ENCODE data around the gene TUBA4B.
"Not testable (repeated sequence)": the region's sequence is repeated elsewhere in the genome, so short reads cannot be mapped to it uniquely, and the experiment has no call there.

TUBA4B gene

DNA sequence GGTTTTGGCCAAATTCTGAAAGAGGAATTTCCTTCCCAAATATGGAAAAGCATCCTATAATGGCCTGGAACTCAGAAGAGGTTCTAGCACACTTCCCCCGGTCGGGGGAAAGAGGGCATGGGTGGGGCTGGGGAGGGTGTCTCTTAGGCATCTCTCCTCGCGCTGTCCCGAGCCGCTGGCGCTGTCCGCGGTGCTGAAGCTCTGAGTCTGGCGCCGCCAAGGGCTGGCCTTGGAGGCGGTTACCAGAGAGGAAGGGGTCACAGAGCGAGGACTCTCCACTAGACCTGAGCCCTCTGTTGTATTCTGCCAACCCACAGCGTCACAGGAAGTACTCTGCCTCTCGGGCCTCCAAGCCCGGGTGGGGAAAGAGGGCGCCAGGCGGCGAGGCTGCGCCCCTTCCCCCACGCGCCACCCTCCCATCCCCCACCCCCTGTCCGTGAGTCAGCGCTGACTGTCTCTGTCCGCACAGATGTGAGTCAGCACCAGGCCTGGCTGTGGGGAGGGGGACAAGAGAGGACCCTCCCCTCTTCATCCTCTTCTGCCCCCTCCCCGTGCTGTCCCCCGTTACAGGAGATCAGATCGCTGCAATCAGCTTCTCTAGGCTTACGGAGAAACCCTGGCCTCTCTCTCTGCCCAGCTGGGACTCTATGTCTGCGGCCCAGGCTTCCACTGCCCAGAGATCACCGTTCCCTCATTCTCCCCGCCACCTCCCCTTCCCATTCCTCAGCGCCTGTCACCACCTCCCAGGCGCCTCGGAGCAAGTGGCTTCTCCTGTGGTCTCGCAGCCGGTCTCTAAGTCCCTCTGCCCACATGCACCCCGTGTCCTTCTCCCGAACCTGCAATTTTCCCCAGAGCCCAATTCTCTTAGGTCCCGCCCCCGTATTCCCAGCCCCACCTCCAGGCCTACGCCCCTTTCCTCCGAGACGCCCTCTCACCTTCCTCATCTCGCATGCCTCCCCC is 55.4 kb downstream of the TUBA4B start (continued):
- TF ChIP-seq, protein P1, sequence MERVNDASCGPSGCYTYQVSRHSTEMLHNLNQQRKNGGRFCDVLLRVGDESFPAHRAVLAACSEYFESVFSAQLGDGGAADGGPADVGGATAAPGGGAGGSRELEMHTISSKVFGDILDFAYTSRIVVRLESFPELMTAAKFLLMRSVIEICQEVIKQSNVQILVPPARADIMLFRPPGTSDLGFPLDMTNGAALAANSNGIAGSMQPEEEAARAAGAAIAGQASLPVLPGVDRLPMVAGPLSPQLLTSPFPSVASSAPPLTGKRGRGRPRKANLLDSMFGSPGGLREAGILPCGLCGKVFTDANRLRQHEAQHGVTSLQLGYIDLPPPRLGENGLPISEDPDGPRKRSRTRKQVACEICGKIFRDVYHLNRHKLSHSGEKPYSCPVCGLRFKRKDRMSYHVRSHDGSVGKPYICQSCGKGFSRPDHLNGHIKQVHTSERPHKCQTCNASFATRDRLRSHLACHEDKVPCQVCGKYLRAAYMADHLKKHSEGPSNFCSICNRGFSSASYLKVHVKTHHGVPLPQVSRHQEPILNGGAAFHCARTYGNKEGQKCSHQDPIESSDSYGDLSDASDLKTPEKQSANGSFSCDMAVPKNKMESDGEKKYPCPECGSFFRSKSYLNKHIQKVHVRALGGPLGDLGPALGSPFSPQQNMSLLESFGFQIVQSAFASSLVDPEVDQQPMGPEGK (CRISPR knock-in tag; IDR thresholded peaks at IDR 0.05; ENCODE audit: borderline replicate concordance): no peak
- TF ChIP-seq TCF4 (CRISPR knock-in tag; IDR thresholded peaks at IDR 0.05; ENCODE audit: borderline replicate concordance) (no peak), ZNF565 (CRISPR knock-in tag; conservative IDR thresholded peaks at IDR 0.05; ENCODE audit: low read depth) (no peak), SNAI2 (CRISPR knock-in tag; IDR thresholded peaks at IDR 0.05) (no peak), POU6F1 (CRISPR knock-in tag; IDR thresholded peaks at IDR 0.05; ENCODE audit: borderline replicate concordance, low read depth) (no peak)

DNA sequence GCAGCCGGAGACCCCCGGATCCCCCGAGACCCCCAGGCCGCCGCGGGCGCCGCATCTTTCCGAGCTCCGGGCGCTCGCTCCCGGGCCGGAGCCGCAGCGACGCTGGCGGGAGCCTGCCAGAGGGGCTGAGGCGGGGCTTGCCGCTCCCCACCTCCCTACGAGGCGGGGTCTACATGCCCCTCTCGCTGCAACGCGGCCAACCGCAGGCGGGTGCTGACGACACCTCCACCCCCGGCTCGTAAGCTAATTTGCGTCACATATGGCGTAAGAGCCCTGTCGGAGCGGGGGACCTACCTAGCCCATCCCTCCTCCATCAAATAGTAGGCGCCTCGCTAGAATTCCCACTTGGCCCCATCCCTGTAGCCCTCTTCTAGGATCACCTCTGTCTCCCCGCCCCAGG is 56.2 kb downstream of the TUBA4B start, which contains the start of gene PTPRN:
TSS of gene PTPRN (minus strand) at position 124 of the 400 bp plus-strand sequence. CDS start at position 55, 69 bp downstream.
- peak; percentile 37 for ATAC-seq
- TF ChIP-seq ZFP30 (CRISPR knock-in tag; IDR thresholded peaks at IDR 0.05) (no peak), ZFP3 (CRISPR knock-in tag; IDR thresholded peaks at IDR 0.05) (no peak), CSDC2 (CRISPR knock-in tag; IDR thresholded peaks at IDR 0.05) (no peak), TCF4 (CRISPR knock-in tag; IDR thresholded peaks at IDR 0.05; ENCODE audit: borderline replicate concordance) (no peak), PPARA (CRISPR knock-in tag; IDR thresholded peaks at IDR 0.05; ENCODE audit: borderline replicate concordance) (no peak)

DNA sequence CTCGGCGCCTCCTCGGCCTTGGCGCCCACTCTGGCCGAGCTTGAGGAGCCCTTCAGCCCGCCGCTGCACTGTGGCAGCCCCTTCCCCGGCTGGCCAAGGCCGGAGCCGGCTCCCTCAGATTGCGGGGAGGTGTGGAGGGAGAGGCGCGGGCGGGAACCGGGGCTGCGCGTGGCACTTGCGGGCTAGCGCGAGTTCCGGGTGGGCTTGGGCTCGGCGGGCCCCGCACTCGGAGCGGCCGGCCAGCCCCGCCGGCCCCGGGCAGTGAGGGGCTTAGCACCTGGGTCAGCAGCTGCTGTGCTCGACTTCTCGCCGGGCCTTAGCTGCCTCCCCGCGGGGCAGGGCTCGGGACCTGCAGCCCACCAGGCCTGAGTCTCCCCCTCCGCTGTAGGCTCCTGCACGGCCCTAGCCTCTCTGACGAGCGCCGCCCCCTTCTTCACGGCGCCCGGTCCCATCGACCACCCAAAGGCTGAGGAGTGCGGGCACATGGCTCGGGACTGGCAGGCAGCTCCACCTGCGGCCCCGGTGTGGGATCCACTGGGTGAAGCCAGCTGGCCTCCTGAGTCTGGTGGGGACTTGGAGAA is 59.7 kb downstream of the TUBA4B start:
- not testable (repeated sequence) for ATAC-seq

DNA sequence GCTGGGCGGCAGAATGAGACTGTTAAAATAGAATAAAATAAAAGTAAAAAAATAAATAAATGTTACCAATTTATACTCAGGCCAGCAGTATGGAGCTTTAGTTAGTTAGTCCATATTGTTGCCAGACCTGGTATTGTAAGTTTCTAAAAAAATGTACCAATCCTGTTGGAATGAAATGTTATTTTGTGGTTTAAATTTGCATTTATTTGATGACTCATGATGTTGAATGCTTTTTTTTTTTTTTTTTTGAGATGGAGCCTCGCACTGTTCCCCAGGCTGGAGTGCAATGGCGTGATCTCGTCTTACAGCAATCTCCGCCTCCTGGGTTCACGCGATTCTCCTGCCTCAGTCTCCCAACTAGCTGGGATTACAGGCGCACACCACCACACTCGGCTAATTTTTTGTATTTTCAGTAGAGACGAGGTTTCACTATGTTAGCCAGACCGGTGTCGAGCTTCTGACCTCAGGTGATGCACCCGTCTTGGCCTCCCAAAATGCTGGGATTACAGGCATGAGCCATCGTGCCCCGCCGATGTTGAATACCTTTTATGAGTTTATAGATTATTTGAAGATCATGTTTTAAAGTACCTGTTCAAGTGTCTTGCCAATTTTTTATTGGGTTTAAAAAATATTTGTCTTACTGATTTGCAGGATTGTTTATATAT is 61.9 kb downstream of the TUBA4B start:
- ATAC-seq: no peak
- TF ChIP-seq TCF4 (CRISPR knock-in tag; IDR thresholded peaks at IDR 0.05; ENCODE audit: borderline replicate concordance): no peak
- TF ChIP-seq, protein P1 (CRISPR knock-in tag; IDR thresholded peaks at IDR 0.05; ENCODE audit: borderline replicate concordance): no peak
- no peak for TF ChIP-seq ARNTL (CRISPR knock-in tag; IDR thresholded peaks at IDR 0.05; ENCODE audit: borderline replicate concordance, low read depth)
